ENCODE results near the gene RBM43.

Gene RBM43

GRCh38 chr2:151217343-151217742 lies 44.3 kb downstream of the RBM43 start:
- TF ChIP-seq SIN3A (IDR thresholded peaks at IDR 0.05; ENCODE audit: borderline replicate concordance, insufficient read depth, low read length) = no peak

- TF ChIP-seq SIN3A (IDR thresholded peaks at IDR 0.05; ENCODE audit: borderline replicate concordance, insufficient read depth, low read length) (no peak), TAF1 (IDR thresholded peaks at IDR 0.05; ENCODE audit: borderline replicate concordance, insufficient read depth, low read length) (no peak), POLR2AphosphoS5 (IDR thresholded peaks at IDR 0.05; ENCODE audit: low read depth, low read length) (no peak), REST (IDR thresholded peaks at IDR 0.05; ENCODE audit: insufficient read depth in 1 of 2, low read depth in 2 of 2, low read length in 2 of 2) (no peak), FOXP2 (optimal IDR thresholded peaks at IDR 0.05; ENCODE audit: borderline replicate concordance, extremely low read depth, extremely low read length, insufficient read depth) (no peak)
These were observed 54.6 kb downstream of the RBM43 start for GRCh38 chr2:151207100-151207499.

GRCh38 chr2:151206446-151206968 lies 55.2 kb downstream of the RBM43 start:
- TF ChIP-seq SIN3A (IDR thresholded peaks at IDR 0.05; ENCODE audit: borderline replicate concordance, insufficient read depth, low read length) (no peak), TAF1 (IDR thresholded peaks at IDR 0.05; ENCODE audit: borderline replicate concordance, insufficient read depth, low read length) (no peak), POLR2AphosphoS5 (IDR thresholded peaks at IDR 0.05; ENCODE audit: low read depth, low read length) (no peak), REST (IDR thresholded peaks at IDR 0.05; ENCODE audit: insufficient read depth in 1 of 2, low read depth in 2 of 2, low read length in 2 of 2) (no peak), FOXP2 (optimal IDR thresholded peaks at IDR 0.05; ENCODE audit: borderline replicate concordance, extremely low read depth, extremely low read length, insufficient read depth) (no peak)

GRCh38 chr2:151205571-151205970 lies 56.1 kb downstream of the RBM43 start:
- TF ChIP-seq POLR2AphosphoS5 (IDR thresholded peaks at IDR 0.05; ENCODE audit: low read depth, low read length) (no peak), FOXP2 (optimal IDR thresholded peaks at IDR 0.05; ENCODE audit: borderline replicate concordance, extremely low read depth, extremely low read length, insufficient read depth) (no peak), TAF1 (IDR thresholded peaks at IDR 0.05; ENCODE audit: borderline replicate concordance, insufficient read depth, low read length) (no peak), REST (IDR thresholded peaks at IDR 0.05; ENCODE audit: insufficient read depth in 1 of 2, low read depth in 2 of 2, low read length in 2 of 2) (no peak), SIN3A (IDR thresholded peaks at IDR 0.05; ENCODE audit: borderline replicate concordance, insufficient read depth, low read length) (no peak)

GRCh38 chr2:151204756-151205155 lies 56.9 kb downstream of the RBM43 start:
- TF ChIP-seq SIN3A (IDR thresholded peaks at IDR 0.05; ENCODE audit: borderline replicate concordance, insufficient read depth, low read length) (no peak), POLR2AphosphoS5 (IDR thresholded peaks at IDR 0.05; ENCODE audit: low read depth, low read length) (no peak), FOXP2 (optimal IDR thresholded peaks at IDR 0.05; ENCODE audit: borderline replicate concordance, extremely low read depth, extremely low read length, insufficient read depth) (no peak), REST (IDR thresholded peaks at IDR 0.05; ENCODE audit: insufficient read depth in 1 of 2, low read depth in 2 of 2, low read length in 2 of 2) (no peak), TAF1 (IDR thresholded peaks at IDR 0.05; ENCODE audit: borderline replicate concordance, insufficient read depth, low read length) (no peak)
